ENCODE measurements around the gene HAPLN2.
"Not testable (repeated sequence)": the region's sequence is repeated elsewhere in the genome, so short reads cannot be mapped to it uniquely, and the experiment has no call there.

Gene HAPLN2

DNA sequence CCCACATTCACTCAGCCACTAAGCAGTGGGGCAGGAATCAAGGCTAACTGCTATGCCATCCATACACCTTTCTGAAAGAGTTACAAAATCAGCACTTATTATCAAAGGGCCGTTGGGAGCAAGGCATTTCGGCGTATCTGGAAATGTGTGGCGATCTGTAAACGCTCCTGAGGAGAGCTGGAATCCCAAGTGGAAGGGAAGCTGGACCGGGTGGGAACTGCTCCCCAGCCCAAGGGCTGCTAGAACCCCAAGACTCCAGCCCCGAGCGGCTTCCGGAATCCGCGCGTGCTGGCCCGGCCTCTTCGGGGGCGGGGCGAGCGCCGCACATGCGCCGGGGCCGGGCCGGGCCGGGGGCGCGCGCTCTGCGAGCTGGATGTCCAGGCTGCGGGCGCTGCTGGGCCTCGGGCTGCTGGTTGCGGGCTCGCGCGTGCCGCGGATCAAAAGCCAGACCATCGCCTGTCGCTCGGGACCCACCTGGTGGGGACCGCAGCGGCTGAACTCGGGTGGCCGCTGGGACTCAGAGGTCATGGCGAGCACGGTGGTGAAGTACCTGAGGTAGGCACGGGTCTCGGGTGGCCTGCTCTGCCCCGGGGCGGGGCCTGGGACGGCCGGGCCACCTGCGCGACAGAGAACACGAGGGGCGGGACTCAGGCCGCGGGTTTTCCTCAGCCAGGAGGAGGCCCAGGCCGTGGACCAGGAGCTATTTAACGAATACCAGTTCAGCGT is 27.6 kb upstream of the HAPLN2 start, which contains the start of gene NAXE:
Gene NAXE, plus strand, starts transcription at position 345 of the 726 bp plus-strand sequence. Its CDS starts 29 bp downstream, at position 374.
- DNase-seq (ENCODE audit: low read depth in 2 of 2), result peak in 1 of 2 donors; percentile 50

DNA sequence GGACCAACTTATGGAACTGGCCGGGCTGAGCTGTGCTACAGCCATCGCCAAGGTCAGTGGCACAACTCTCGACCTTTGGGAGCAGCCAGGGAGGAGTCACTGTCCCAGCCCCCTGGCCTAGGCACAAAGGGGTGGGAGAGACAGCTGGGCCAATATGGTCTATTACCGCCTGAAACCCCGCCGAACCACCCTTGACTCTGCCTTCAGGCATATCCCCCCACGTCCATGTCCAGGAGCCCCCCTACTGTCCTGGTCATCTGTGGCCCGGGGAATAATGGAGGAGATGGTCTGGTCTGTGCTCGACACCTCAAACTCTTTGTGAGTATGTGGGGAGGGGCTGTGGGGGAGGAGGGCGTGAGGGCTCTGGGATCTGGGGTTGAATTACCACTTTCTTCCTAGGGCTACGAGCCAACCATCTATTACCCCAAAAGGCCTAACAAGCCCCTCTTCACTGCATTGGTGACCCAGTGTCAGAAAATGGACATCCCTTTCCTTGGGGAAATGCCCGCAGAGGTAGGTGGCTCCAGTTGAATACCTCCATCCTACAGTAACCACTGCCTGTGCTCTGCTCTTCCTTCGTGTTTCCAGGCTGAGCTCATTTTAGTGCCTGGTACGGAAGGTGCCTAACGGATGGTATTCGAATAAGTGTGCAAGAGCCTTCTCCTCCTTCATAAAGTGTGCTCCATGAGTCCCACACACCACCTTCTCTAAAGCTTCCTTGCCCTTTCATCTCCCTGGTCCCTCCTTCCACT is 26.9 kb upstream of the HAPLN2 start:
- DNase-seq (ENCODE audit: low read depth in 2 of 2), result no peak

GRCh38 chr1:156592910-156593660 is 26.1 kb upstream of the HAPLN2 start:
- DNase-seq (ENCODE audit: low read depth in 2 of 2), result no peak

GRCh38 chr1:156593661-156593989 is 25.6 kb upstream of the HAPLN2 start:
- no peak for DNase-seq (ENCODE audit: low read depth in 2 of 2)

DNA sequence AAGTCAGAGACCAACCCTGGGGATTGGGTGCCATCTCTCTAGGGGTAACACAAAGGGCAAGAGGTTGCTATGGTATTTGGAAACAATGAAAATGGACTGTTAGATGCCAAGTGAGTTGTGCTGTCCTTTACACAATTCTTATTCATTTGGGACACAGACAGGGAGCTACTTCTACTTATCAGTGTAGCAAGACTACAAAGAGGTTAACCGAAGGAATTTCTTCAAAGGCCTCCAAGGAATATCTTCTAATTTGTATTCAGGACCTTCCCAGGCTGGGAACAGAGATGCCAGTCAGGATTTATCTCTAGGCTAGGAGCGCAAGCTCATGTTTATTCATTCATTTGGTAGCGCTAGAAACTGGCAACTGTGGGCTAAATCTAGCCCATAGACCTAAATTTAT is 25.0 kb upstream of the HAPLN2 start:
- DNase-seq (ENCODE audit: low read depth in 2 of 2), result no peak

DNA sequence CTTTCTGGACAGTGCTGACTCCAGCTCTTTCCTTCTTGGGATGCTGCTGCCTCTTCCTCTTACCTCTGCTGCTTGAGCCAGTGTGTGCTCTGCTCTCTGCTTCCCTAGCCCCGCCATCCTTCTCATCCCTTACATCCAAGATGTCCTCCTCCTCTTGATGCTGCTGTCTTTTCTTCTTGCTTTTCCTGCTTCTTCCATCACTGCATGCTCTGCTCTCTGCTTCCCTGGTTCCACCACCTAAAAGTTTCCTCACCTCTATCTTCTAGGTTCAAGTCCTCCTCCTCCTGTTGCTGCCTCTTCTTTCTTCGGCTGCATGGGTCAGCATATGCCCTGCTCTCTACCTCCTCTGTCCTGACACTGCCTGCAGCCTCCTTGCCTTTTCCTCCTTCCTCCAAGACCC is 24.2 kb upstream of the HAPLN2 start:
- DNase-seq (ENCODE audit: low read depth in 2 of 2), result no peak

- DNase-seq (ENCODE audit: low read depth in 2 of 2), result no peak
Measured at GRCh38 chr1:156596426-156596825, 22.8 kb upstream of the HAPLN2 start.

DNA sequence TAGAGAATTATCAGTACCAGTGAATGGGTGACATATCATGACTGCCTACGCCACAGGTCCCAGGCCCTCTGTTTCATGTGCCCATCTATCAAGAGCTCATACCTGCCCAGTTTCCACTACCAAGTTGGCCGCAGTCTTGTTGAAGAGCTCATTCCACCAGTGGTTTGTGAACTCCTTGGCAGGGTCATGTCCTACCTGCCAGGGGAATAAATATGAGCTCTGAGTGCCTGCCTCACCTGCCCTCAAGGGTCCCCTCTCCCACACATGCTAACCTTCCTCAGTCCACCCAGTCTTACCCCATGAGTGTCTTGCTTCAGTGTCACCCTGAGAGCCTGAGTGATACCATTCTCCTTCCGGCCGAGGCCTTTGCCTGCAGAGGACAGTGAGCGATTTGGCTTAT is 21.1 kb upstream of the HAPLN2 start:
- DNase-seq (ENCODE audit: low read depth in 2 of 2), result no peak

- no peak for DNase-seq (ENCODE audit: low read depth in 2 of 2)
Measured at GRCh38 chr1:156598731-156599432, 20.3 kb upstream of the HAPLN2 start.

DNA sequence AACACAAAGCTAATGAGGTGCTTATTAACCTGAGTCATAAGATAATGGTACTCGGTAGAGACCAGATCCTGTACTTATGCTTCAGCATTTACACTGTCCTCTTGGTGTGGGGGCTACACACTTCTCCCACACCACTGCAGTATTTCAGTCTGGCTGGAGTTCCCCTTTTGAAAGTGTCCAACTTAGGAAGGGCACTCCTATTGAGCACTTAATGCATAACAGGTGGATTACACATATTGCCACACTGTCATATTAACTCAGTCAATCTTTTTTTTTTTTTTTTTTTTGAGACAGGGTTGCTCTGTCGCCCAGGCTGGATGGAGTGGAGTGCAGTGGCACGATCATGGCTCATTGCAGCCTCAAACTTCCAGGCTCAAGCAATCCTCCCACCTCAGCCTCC is 19.4 kb upstream of the HAPLN2 start:
- no peak for DNase-seq (ENCODE audit: low read depth in 2 of 2)

GRCh38 chr1:156600733-156601121 is 18.5 kb upstream of the HAPLN2 start:
- DNase-seq (ENCODE audit: low read depth in 2 of 2), result no peak

DNA sequence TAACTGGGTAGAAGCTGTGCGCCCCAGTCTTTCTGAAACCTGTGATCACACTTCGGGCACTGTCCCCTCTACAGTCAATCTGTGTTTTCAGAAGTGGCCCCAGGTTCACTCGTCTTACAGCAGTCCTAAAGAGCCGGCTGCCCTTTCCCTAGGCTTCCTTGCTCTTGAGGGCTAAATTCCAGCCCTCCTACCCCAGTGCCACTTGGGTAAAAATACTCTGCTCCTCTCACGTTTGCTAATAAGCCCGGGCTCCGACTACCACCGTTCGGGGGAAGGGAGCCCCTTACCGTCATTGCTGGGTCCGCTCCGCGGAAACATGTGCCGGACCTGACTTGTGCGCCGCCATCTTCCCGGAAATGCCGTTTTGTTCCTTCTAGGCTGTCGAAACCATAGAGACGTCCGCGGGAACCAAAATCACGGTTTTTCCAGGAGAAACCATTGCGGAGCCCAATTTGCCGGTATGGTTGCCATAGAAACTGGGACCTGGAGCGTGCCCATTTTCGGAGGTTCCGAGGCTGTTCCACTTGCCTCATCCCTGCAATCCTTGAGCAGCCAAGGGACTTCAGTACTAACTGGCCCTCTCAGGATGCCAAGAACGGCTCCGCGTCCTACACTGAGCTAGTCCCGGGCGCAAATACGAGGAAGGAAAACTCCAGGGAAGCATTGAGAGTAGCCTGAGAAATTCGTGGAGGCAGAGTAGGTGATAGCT is 17.9 kb upstream of the HAPLN2 start, which contains the start of gene GPATCH4:
Gene GPATCH4, minus strand, starts transcription at position 358 of the 709 bp plus-strand sequence.
- DNase-seq (ENCODE audit: low read depth in 2 of 2), result peak in 1 of 2 donors; percentile 53

- no peak for DNase-seq (ENCODE audit: low read depth in 2 of 2)
Measured at GRCh38 chr1:156601892-156602291, 17.3 kb upstream of the HAPLN2 start.

DNA sequence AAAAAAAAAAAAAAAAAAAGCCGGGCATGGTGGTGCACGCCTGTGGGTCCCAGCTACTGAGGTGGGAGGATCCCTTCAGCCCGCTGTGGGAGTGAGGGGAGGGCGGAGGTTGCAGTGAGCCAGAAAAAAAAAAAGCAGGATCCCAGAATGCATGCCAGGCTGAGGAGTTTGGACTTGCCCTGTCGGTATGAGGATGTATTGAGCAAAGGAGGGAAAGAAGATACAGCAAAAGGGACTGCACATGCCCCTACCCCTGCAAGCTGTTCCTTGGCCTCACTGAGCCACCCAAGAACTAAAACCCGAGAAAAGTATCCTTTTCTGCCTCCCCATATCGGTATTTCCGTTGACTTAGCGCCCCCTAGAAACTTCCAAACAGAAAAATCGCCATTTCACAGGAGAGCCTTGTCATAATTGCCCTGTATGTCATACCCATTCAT is 16.6 kb upstream of the HAPLN2 start:
- DNase-seq (ENCODE audit: low read depth in 2 of 2), result no peak

- DNase-seq (ENCODE audit: low read depth in 2 of 2), result not testable (repeated sequence)
Measured at GRCh38 chr1:156607344-156607743, 11.9 kb upstream of the HAPLN2 start.

DNA sequence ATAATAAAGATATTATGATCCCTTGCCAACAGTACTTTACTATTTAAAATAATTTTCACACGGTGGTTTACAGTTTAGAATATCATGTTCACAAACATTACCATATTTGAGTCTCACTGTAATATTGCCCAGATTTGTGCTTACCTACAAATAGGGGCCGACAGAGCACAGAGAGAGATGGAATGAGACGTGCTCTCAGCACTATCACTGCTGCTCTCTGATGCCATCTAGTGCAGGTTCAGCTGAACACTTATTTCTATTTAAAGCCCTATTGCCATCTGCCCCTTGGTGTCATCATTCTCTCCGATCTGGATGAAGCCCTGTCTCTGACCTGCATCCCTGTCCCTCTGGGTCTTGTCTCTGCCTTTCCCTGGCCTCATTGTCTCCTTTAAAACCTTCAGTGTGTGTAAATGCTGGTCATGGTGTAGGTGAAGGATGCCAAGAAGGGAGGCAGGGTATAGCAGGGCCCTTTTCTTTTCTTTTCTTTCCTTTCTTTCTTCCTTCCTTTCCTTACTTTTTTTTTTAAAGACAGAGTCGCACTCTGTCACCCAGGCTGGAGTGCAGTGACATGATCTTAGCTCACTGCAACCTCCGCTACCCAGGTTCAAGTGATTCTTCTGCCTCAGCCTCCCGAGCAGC is 11.1 kb upstream of the HAPLN2 start:
- no peak for DNase-seq (ENCODE audit: low read depth in 2 of 2)

DNA sequence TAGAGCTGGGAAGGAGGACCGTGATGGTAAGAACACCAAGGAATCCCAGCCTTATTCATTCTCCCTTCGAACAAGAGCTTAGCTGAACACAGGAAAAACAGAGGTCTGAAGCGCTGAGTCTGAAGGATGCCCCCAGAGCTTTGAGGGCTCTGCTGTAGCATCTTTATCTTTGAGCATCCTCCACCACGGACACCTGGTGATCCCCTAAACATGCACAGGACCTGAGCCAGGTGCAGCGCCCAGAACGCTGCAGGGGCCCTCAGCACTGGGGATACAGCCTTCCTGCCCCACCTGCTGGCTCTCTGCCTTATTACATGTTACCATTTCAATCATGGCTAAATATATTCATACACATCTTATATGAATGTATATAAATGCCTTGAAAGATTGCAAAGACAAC is 10.2 kb upstream of the HAPLN2 start:
- no peak for DNase-seq (ENCODE audit: low read depth in 2 of 2)

GRCh38 chr1:156610072-156610471 is 9.1 kb upstream of the HAPLN2 start:
- not testable (repeated sequence) for DNase-seq (ENCODE audit: low read depth in 2 of 2)

DNA sequence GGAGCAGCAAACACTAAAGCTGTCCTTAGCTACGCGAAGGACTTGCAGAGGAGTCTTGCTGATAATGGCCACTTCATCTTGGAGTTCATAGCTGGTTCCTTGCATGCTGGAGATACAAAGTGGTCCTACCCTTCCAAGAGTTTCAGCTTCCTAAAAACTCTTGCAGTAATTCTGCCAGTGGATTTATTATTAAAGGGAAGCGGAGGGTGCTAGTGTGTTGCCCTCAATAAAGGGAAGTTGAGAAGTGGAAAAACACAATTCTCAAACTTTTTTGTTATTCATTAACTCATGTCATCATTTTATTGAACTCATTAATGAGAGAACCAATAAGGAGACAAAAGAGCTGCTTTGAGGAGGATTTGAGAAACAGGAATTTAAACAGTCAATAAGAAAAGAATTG is 6.5 kb upstream of the HAPLN2 start:
- DNase-seq (ENCODE audit: low read depth in 2 of 2), result no peak

GRCh38 chr1:156615946-156616345 is 3.3 kb upstream of the HAPLN2 start:
- no peak for DNase-seq (ENCODE audit: low read depth in 2 of 2)

- no peak for DNase-seq (ENCODE audit: low read depth in 2 of 2)
Measured at GRCh38 chr1:156616463-156616862, 2.8 kb upstream of the HAPLN2 start.
